Adrenal gland (tissue), 5 donors: ENCODE measurements around the gene LCE6A.

Experiments used
- POLR2A ChIP-seq, 2 donors: fragments of 450-650 bp; IDR thresholded peaks; one replicate each; pipeline ENCODE4 v1.6.1; 2017; ENCODE audit warnings: antibody characterized with exemption in 2 of 2, mild to moderate bottlenecking in 2 of 2, moderate library complexity in 1 of 2
- TF ChIP-seq, protein P1 (sequence below), 6 experiments: fragments of 450-650 bp in 4 of 6; fragments of 200-600 bp in 2 of 6; sonication (generic) in 1 of 6; IDR thresholded peaks; 1 replicate in 5 of 6; 2 replicates in 1 of 6; pipeline versions ENCODE4 v1.5.1 to v1.8.0; 2016 to 2021; ENCODE audit warnings: antibody characterized with exemption in 6 of 6, mild to moderate bottlenecking in 2 of 6, moderate library complexity in 1 of 6
- donor health status: DM: no; HTN: no; CAD: no.

- TF ChIP-seq, protein P1, sequence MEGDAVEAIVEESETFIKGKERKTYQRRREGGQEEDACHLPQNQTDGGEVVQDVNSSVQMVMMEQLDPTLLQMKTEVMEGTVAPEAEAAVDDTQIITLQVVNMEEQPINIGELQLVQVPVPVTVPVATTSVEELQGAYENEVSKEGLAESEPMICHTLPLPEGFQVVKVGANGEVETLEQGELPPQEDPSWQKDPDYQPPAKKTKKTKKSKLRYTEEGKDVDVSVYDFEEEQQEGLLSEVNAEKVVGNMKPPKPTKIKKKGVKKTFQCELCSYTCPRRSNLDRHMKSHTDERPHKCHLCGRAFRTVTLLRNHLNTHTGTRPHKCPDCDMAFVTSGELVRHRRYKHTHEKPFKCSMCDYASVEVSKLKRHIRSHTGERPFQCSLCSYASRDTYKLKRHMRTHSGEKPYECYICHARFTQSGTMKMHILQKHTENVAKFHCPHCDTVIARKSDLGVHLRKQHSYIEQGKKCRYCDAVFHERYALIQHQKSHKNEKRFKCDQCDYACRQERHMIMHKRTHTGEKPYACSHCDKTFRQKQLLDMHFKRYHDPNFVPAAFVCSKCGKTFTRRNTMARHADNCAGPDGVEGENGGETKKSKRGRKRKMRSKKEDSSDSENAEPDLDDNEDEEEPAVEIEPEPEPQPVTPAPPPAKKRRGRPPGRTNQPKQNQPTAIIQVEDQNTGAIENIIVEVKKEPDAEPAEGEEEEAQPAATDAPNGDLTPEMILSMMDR (IDR thresholded peaks at IDR 0.05): no peak
- no peak for TF ChIP-seq POLR2A (IDR thresholded peaks at IDR 0.05)
Observed at GRCh38 chr1:152871731-152872126, 29.1 kb downstream of the LCE6A start.
